Activated CD4-positive, CD25-positive, alpha-beta regulatory T cell treated with anti-CD3 and anti-CD28 coated beads, Interleukin-2, amount 50 U/mL, for 24 hours (primary cell): Measurements from ENCODE around the gene GLYATL1B.
"Not testable (repeated sequence)": the region's sequence is repeated elsewhere in the genome, so short reads cannot be mapped to it uniquely, and the experiment has no call there.

Experiments used
- ATAC-seq, 2 donors: fragments of 150-1000 bp; cut with Tn5 transposase; one replicate each; pipeline ENCODE4 v1.10.0; 2021; ENCODE audit warnings: mild to moderate bottlenecking in 1 of 2, moderate library complexity in 1 of 2

GLYATL1B gene

GRCh38 chr11:59086007-59086406, at the start of gene GLYATL1B:
Gene GLYATL1B, plus strand, starts transcription at chr11:59086307. Its CDS starts 0 bp downstream, at chr11:59086307.
- not testable (repeated sequence) for ATAC-seq

GRCh38 chr11:59036542-59036941, 49.6 kb upstream of the GLYATL1B start:
- not testable (repeated sequence) for ATAC-seq

- ATAC-seq, result not testable (repeated sequence)
Measured at GRCh38 chr11:59037434-59037833, 48.7 kb upstream of the GLYATL1B start.

GRCh38 chr11:59040607-59041006, 45.5 kb upstream of the GLYATL1B start:
- ATAC-seq, result no peak

- ATAC-seq, result peak in 1 of 2 donors; percentile 27
Measured at GRCh38 chr11:59051383-59051782, 34.7 kb upstream of the GLYATL1B start.

- ATAC-seq, result not testable (repeated sequence)
Measured at GRCh38 chr11:59052355-59052754, 33.8 kb upstream of the GLYATL1B start.

GRCh38 chr11:59053387-59053786, 32.7 kb upstream of the GLYATL1B start:
- peak; percentile 46 to 68 for ATAC-seq

GRCh38 chr11:59058120-59059033, 27.7 kb upstream of the GLYATL1B start:
- ATAC-seq, result peak; percentile 72 to 74

GRCh38 chr11:59060096-59060495, 26.0 kb upstream of the GLYATL1B start:
- not testable (repeated sequence) for ATAC-seq

GRCh38 chr11:59062602-59063529, 23.2 kb upstream of the GLYATL1B start:
- no peak for ATAC-seq

GRCh38 chr11:59063996-59064727, 21.9 kb upstream of the GLYATL1B start:
- ATAC-seq, result not testable (repeated sequence)

GRCh38 chr11:59069087-59069486, 17.0 kb upstream of the GLYATL1B start:
- ATAC-seq, result peak in 1 of 2 donors; percentile 56

- no peak for ATAC-seq
Measured at GRCh38 chr11:59076876-59077571, 9.1 kb upstream of the GLYATL1B start.

GRCh38 chr11:59078435-59078834, 7.7 kb upstream of the GLYATL1B start:
- ATAC-seq, result no peak

- no peak for ATAC-seq
Measured at GRCh38 chr11:59079086-59079485, 7.0 kb upstream of the GLYATL1B start.

- not testable (repeated sequence) for ATAC-seq
Measured at GRCh38 chr11:59080421-59080820, 5.7 kb upstream of the GLYATL1B start.

GRCh38 chr11:59081430-59082020, 4.6 kb upstream of the GLYATL1B start:
- ATAC-seq, result not testable (repeated sequence)

- ATAC-seq, result no peak
Measured at GRCh38 chr11:59088162-59088561, 2.1 kb downstream of the GLYATL1B start.

GRCh38 chr11:59093576-59093975, 7.5 kb downstream of the GLYATL1B start:
- ATAC-seq, result not testable (repeated sequence)

GRCh38 chr11:59095225-59095624, 9.1 kb downstream of the GLYATL1B start:
- ATAC-seq, result not testable (repeated sequence)

GRCh38 chr11:59095972-59096575, 10.0 kb downstream of the GLYATL1B start:
- not testable (repeated sequence) for ATAC-seq
